Astrocyte of the hippocampus (primary cell): ENCODE results near the gene SLC2A3.
"Not testable (repeated sequence)": the region's sequence is repeated elsewhere in the genome, so short reads cannot be mapped to it uniquely, and the experiment has no call there.

ENCODE experiments used
- DNase-seq: peaks from one replicate; pipeline ENCODE4 v3.0.0; 2011; ENCODE audit warnings: low read depth, low spot score

SLC2A3 gene

DNA sequence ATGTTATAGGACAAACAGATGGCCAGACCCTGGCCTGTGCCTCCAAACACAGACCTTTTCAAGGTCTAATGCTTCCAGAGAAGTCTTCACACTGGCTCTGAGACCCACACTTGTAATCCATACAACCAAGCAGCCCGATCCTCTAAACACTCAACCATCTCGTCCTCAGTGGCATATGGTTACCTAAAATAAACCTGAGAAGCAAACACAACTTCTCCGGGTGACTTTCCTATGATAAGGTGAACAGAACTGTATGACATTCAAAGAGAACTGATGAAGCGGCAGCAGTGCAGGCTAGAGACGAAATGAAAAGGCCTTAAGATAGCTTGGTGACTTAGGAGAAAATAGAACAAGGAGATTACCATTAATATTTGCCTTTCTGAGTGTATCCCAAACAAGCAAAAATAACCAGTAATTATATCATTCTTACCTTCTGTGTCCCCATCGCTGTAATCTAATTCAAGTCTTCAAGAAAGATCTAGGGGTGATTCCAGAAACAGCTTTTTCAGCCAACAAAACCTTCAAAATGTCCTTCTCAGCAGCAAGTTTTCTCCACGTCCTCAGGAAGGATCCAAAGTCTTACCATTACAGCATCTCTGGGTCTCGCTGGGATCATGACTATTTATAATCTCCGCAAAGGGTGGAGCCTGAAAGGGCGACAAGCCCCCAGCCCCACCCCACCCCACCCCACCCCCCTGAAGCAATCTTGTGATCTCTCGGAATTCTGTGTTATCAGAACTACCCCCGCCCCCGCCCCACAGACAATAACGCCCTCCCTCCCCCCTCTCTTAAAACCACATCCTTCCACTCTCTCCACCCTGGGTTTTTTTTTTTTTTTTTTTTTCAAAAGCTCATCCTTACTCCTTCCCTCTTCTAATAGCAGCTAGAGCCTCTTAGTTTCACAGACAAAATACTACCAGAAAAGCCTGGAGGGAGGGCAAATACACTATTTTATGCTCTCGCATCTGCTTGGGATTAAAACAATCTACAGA, at the start of gene SLC2A3:
TSS of gene SLC2A3 (minus strand) at position 598 of the 992 bp plus-strand sequence. CDS start at position 445, 153 bp downstream.
- DNase-seq, result peak; percentile 89

- DNase-seq, result no peak
These were observed 48.9 kb upstream of the SLC2A3 start for GRCh38 chr12:7984900-7985299.

DNA sequence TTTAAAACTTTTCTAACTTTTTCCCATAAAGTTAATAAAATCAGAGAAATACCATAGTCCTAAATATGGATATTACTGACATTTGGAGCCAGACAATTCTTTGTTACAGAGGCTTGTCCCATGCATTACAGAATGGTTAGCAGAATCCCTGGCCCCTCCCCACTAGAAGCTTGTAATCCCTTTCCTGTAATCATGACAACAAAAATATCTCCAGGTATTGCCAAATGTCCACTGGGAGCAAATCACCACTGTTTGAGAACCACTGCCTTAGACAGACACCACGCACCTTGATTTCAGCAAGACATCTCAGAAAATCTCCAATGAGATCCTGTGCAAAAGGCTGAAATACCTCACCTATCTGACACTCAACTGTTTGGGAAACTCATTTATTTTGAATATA, 47.5 kb upstream of the SLC2A3 start:
- DNase-seq, result not testable (repeated sequence)

- DNase-seq, result not testable (repeated sequence)
These were observed 47.0 kb upstream of the SLC2A3 start for GRCh38 chr12:7983019-7983418.

DNA sequence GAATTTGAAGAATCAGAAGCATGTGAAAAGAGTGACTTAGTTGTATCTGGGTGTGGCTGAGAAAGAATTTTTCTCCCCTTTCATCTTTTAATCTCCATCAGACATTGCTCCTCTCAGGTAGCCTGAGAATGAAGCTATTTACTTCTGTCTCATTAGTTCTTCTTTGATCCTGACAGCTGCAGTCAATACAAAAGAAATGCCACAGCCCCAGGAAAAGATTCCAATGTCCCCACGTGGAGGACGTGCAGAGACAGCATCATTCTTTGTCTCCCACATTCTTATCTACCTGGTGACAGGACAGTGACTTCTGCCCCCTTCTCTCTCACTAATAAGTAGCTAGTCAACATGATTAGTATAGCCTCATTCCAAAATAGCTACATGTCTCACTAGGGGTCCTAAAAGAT, 46.3 kb upstream of the SLC2A3 start:
- DNase-seq, result not testable (repeated sequence)

DNA sequence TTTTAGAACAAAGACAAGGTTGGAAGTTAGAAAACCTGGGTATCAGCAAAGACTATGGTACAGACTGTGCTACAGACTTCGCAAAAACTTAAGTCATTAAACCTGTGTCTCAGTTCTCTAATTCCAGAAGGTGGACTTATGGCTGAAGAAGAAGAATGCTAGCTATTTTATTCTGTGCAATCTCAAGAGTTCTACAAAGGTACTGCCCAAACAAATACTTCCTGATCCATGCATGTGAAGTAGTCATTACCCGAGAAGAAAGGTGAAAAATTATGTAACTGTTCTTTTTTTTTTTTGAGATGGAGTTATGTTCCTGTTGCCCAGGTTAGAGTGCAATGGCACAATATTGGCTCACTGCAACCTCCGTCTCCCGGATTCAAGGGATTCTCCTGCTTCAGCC, 45.5 kb upstream of the SLC2A3 start:
- DNase-seq, result no peak

DNA sequence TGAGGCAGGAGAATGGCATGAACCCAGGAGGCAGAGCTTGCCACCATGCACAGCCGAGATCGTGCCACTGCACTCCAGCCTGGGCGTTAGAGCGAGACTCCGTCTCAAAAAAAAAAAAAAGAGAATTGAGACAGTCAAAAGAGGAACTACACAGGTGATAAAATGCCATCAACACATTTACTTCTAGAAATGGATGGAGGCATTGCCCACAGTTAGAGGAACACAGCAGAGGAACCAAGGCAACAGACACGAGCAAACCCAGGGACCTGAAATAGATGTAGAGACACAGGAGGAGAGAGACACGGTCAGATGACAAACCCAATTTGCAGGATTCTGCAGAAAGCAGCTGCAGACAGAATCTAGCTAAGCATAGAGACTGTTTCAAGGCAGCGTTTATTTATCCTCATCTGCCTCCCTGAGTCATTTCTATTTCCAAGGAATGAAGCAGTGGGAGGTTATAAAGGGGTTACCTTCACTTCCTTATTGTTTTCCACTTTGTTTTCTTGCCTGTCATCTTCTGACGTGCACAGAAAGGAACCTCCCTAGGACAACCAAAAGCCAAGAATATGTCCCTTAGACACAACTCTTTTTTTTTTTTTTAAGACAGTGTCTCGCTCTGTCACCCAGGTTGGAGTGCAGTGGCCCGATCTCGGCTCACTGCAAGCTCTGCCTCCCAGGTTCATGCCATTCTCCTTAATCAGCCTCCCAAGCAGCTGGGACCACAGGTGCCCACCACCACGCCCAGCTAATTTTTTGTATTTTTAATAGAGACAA, 41.6 kb upstream of the SLC2A3 start:
- DNase-seq, result not testable (repeated sequence)

- no peak for DNase-seq
These were observed 37.5 kb upstream of the SLC2A3 start for GRCh38 chr12:7973457-7973825.

GRCh38 chr12:7972734-7973456, 36.9 kb upstream of the SLC2A3 start:
- no peak for DNase-seq

GRCh38 chr12:7972269-7972668, 36.3 kb upstream of the SLC2A3 start:
- DNase-seq, result not testable (repeated sequence)

DNA sequence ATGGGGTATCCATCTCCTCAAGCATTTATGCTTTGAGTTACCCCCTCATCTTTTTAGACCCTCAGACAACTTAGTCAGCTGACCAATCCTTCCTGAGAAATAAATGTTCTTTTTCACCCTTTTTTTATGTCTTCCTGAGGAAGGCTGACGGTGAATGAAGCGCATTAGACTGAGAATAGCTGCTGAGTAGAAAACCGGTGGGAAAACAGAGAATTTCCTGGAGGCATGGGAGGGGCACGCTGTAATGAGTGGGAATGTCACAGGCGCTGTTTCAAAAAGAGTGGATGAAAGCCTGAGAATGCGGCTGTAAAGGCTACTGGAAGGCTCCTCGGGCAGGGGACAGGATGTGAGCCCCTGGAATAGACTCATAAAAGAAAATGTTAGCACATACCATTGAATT, 35.8 kb upstream of the SLC2A3 start:
- not testable (repeated sequence) for DNase-seq

DNA sequence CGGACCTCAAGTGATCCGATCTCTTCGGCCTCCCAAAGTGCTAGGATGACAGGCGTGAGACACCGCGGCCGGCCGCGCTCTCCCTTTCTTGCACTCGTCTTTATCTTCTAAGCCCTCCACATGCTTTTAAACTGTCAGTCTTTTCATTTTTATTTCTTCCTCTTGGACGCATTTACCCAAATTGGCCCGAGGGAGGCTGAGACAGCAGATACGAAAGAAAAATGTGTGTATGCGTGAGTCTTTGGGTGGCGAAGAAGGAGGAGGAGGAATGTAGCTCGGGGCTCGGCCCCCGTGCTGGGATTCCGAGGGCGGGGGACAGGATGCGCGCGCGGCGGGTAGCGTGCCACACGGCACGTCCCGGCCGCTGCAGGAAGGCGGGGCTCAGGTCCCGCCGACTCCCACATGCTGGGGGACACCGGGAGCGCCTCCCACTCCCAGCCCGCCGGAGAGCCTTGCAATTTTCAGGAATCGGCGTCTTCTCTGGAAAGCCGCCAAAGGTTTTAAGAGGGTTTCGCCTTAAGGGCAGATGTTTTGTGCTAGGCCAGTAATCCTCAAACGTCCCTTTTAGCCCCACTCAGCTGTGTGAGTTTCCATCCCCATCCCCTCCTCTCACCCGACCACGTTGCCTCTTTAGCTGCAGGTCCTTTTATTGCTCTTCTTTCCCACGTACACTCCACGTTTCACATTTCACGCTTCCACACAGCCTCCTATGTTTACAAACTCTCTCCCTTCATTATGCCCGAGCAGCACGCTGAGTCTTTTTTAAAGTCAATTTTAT, 34.7 kb upstream of the SLC2A3 start:
- peak; percentile 96 for DNase-seq

- no peak for DNase-seq
These were observed 30.6 kb upstream of the SLC2A3 start for GRCh38 chr12:7966563-7966962.

DNA sequence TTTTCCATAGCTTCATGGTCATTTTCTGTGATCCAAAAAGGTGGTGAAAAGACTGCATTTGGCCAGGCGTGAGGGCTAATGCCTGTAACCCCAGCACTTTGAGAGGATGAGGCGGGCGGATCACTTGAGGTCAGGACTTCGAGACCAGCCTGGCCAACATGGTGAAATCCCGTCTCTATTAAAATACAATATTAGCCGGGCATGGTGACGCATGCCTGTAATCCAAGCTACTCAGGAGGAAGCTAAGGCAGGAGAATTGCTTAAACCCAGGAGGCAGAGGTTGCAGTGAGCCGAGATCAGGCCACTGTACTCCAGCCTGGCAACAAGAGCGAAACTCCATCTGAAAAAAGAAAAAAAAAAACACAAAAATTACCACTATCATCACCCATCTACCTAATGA, 28.7 kb upstream of the SLC2A3 start:
- not testable (repeated sequence) for DNase-seq

- no peak for DNase-seq
These were observed 25.6 kb upstream of the SLC2A3 start for GRCh38 chr12:7961395-7962178.

DNA sequence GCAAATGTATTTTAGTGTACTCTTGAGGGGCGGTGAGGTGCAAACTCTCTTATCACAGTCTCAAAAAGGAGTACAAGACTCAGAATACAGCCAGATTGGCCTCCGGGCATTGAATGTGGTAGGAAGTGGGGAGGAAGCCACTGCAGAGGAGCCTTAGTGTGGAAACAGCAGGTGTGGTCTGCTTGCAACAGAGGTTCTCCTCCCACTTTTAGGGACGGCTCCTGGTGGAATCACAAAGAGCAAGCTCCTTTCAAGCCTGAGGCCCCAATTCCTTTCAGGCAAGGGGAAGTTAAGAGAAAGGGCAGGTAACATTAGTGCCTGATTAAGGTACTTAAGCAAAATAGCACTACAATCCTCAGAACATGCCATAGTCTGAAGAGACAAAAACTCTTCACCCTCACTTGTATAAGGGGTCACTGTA, 23.7 kb upstream of the SLC2A3 start:
- no peak for DNase-seq

DNA sequence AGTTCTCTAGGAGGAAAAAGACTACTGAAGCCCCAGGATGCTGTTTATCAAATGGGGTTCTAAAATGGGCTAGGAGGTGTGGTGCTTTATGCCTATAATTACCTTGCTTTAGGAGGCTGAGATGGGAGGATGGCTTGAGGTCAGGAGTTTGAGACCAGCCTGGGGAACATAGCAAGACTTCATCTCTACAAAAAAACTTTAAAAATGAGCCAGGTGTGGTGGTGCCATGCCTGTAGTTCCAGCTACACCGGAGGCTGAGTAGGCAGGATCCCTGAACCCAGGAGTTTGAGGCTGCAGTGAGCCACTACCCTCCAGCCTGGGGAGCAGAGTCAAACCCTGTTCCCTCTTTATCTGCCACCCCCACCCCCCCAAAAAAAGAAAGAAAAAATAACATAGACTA, 23.3 kb upstream of the SLC2A3 start:
- no peak for DNase-seq

GRCh38 chr12:7954877-7955276, 18.9 kb upstream of the SLC2A3 start:
- not testable (repeated sequence) for DNase-seq

DNA sequence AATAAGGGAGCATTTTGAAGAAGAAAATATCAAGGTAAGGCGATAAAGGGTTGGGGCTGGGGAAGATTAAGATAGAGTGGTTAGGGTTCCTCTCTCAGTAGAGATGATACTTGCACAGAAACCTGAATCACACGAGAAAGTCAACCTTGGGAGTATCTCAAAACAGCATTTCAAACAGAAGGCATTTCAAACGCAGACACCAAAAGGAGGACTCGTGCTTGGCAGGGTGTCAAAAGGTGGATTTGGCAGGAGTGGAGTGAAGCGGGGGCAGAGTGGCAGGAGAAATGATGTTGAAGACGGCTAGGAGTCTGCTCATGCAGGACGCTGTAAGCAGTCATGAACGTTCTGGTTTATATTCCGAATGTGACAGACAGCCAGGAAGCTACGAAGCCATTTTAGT, 18.4 kb upstream of the SLC2A3 start:
- not testable (repeated sequence) for DNase-seq

GRCh38 chr12:7953912-7954311, 17.9 kb upstream of the SLC2A3 start:
- DNase-seq, result not testable (repeated sequence)
